ENCODE data around the gene BPIFB1. TPM values are rescaled to one million over a fixed set of nuclear protein-coding genes. Genes with fewer than 3 reads are reported as not detected.

BPIFB1 gene
- total RNA-seq, 4 donors from 2014 or later = not detected

GRCh38 chr20:33345342-33345741 is 62.3 kb downstream of the BPIFB1 start:
- 68 to 77% methylated on average over 9 of the region's 9 CpGs for WGBS, 2 donors
- no peak for DNase-seq
- no peaks in the 10 kb centered on the region for H3K9me3 ChIP-seq
- no peak for TF ChIP-seq POLR2A (IDR thresholded peaks at IDR 0.05)
- TF ChIP-seq CTCF (IDR thresholded peaks at IDR 0.05) = no peak
- no peaks in the 10 kb centered on the region for H3K36me3 ChIP-seq
- intact Hi-C loops (cut with DNase I) = no loop called here
- no peak overlapping the region for H3K27ac ChIP-seq
- no peak overlapping the region for H3K4me3 ChIP-seq (replicated peaks in 1 of 3)
- H3K4me1 ChIP-seq = no peaks in the 10 kb centered on the region
- no peaks in the 10 kb centered on the region for H3K27me3 ChIP-seq

- Histone ChIP-seq H3K27me3 (no peaks in the 10 kb centered on the region), H3K9me3 (no peaks in the 10 kb centered on the region), H3K27ac (no peak overlapping the region), H3K4me3 (replicated peaks in 1 of 3) (no peak overlapping the region), H3K36me3 (no peaks in the 10 kb centered on the region), H3K4me1 (no peaks in the 10 kb centered on the region)
- TF ChIP-seq POLR2A (IDR thresholded peaks at IDR 0.05) (no peak), CTCF (IDR thresholded peaks at IDR 0.05) (no peak)
- intact Hi-C loops (cut with DNase I) = no loop called here
- no peak for DNase-seq
- WGBS, 2 donors = 80 to 94% methylated on average over 7 to 11 of the region's 11 CpGs
These were observed 65.3 kb downstream of the BPIFB1 start for GRCh38 chr20:33348136-33348937.

GRCh38 chr20:33349493-33349892 is 66.5 kb downstream of the BPIFB1 start:
- H3K27ac ChIP-seq = no peak overlapping the region
- no peak overlapping the region for H3K4me3 ChIP-seq (replicated peaks in 1 of 3)
- H3K36me3 ChIP-seq = no peaks in the 10 kb centered on the region
- TF ChIP-seq CTCF (IDR thresholded peaks at IDR 0.05) (no peak), POLR2A (IDR thresholded peaks at IDR 0.05) (no peak)
- H3K9me3 ChIP-seq = no peaks in the 10 kb centered on the region
- no peaks in the 10 kb centered on the region for H3K27me3 ChIP-seq
- DNase-seq = no peak
- H3K4me1 ChIP-seq = no peaks in the 10 kb centered on the region
- intact Hi-C loops (cut with DNase I) = no loop called here
- 89 to 92% methylated on average over 6 to 8 of the region's 8 CpGs for WGBS, 2 donors

- intact Hi-C loops (cut with DNase I) = no loop called here
- no peak for DNase-seq
- WGBS, 2 donors = 57 to 93% methylated on average over 3 of the region's 3 CpGs
- Histone ChIP-seq H3K4me3 (replicated peaks in 1 of 3) (no peak overlapping the region), H3K4me1 (no peaks in the 10 kb centered on the region), H3K27me3 (no peaks in the 10 kb centered on the region), H3K36me3 (no peaks in the 10 kb centered on the region), H3K9me3 (no peaks in the 10 kb centered on the region), H3K27ac (no peak overlapping the region)
- no peak for TF ChIP-seq POLR2A (IDR thresholded peaks at IDR 0.05)
- no peak for TF ChIP-seq CTCF (IDR thresholded peaks at IDR 0.05)
These were observed 68.7 kb downstream of the BPIFB1 start for GRCh38 chr20:33351696-33352095.

- no peak overlapping the region for H3K4me3 ChIP-seq (replicated peaks in 1 of 3)
- WGBS, 2 donors = 85% methylated on average over 16 of the region's 16 CpGs
- no peaks in the 10 kb centered on the region for H3K9me3 ChIP-seq
- H3K27me3 ChIP-seq = no peaks in the 10 kb centered on the region
- H3K4me1 ChIP-seq = no peaks in the 10 kb centered on the region
- DNase-seq = no peak
- H3K27ac ChIP-seq = no peak overlapping the region
- TF ChIP-seq CTCF (IDR thresholded peaks at IDR 0.05) = no peak
- intact Hi-C loops (cut with DNase I) = no loop called here
- H3K36me3 ChIP-seq = no peaks in the 10 kb centered on the region
These were observed 69.4 kb downstream of the BPIFB1 start for GRCh38 chr20:33352258-33353012.

Measured in thyroid gland (tissue), 4 donors.